BE2C (cell line): ENCODE data around the gene UQCC2.

Experiments
- DNase-seq: peaks from one replicate; pipeline ENCODE4 v3.0.0-alpha.2; 2020
- H3K27me3 ChIP-seq: fragments of 250-450 bp; sonication (Bioruptor Pico); 2 replicates; pipeline ENCODE4 v1.5.1; 2020; ENCODE audit warnings: mild to moderate bottlenecking
- H3K36me3 ChIP-seq: fragments of 250-450 bp; sonication (Bioruptor Pico); 2 replicates; pipeline ENCODE4 v1.5.1; 2020; ENCODE audit warnings: mild to moderate bottlenecking
- H3K4me1 ChIP-seq: fragments of 250-450 bp; sonication (Bioruptor Pico); 2 replicates; pipeline ENCODE4 v1.5.1; 2020
- H3K4me3 ChIP-seq: 2 replicates; pipeline ENCODE4 v1.5.1; 2011; ENCODE audit warnings: low read depth, low read length
- H3K9me3 ChIP-seq: fragments of 250-450 bp; sonication (Bioruptor Pico); 2 replicates; pipeline ENCODE4 v1.5.1; 2020
- TF ChIP-seq, protein P1 (sequence below): IDR thresholded peaks from 2 replicates; pipeline ENCODE4 v1.5.1; 2012; ENCODE audit warnings: mild to moderate bottlenecking, low read depth, low read length

The UQCC2 gene

DNA sequence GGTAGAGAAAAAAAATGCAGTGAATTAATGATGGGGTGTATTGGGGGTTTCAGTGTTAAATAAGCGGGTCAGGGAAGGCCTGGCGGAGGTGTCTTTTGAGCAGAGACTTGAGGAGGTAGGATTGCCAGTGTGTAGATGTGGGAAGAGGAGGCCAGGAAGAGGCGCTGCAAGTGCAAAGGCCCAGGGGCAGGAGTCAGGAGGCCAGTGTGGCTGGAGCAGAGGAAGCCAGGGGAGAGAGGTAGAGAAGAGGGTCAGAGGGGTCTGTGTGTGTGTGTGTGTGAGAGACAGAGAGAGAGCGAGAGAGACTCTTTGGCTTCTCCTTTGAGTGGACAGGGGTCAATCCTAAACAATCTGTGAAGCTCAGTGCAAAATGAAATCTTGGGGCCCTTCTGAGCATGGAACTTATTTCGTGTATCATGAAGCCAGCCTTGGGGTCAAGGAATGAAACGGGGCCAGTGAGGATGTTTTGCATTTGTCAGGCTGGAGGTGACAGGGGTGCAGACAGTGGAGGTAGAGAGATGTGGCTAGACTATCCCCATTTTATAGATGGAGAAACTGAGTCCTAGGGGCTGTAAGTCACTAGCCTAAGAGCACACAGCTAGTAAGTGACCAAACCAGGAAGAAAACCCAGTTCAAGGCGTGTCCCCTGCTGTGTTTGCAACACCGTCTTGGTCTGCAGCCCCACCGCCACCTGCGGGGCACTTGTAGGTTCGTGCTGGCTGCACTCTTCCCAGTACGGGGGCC lies 44.9 kb upstream of the UQCC2 start:
- H3K36me3 ChIP-seq = no peaks in the 10 kb centered on the region
- DNase-seq = no peak
- TF ChIP-seq, protein P1, sequence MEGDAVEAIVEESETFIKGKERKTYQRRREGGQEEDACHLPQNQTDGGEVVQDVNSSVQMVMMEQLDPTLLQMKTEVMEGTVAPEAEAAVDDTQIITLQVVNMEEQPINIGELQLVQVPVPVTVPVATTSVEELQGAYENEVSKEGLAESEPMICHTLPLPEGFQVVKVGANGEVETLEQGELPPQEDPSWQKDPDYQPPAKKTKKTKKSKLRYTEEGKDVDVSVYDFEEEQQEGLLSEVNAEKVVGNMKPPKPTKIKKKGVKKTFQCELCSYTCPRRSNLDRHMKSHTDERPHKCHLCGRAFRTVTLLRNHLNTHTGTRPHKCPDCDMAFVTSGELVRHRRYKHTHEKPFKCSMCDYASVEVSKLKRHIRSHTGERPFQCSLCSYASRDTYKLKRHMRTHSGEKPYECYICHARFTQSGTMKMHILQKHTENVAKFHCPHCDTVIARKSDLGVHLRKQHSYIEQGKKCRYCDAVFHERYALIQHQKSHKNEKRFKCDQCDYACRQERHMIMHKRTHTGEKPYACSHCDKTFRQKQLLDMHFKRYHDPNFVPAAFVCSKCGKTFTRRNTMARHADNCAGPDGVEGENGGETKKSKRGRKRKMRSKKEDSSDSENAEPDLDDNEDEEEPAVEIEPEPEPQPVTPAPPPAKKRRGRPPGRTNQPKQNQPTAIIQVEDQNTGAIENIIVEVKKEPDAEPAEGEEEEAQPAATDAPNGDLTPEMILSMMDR = no peak
- no peaks in the 10 kb centered on the region for H3K27me3 ChIP-seq
- H3K9me3 ChIP-seq = no peaks in the 10 kb centered on the region
- H3K4me3 ChIP-seq = no peak overlapping the region
- H3K4me1 ChIP-seq = peaks cover 13% of the 10 kb centered on the region

- H3K4me3 ChIP-seq = no peak overlapping the region
- peaks cover 15% of the 10 kb centered on the region for H3K4me1 ChIP-seq
- no peaks in the 10 kb centered on the region for H3K9me3 ChIP-seq
- TF ChIP-seq, protein P1 = no peak
- H3K27me3 ChIP-seq = no peaks in the 10 kb centered on the region
- no peaks in the 10 kb centered on the region for H3K36me3 ChIP-seq
- DNase-seq = peak; percentile 42
Measured at GRCh38 chr6:33755070-33755869, 43.8 kb upstream of the UQCC2 start.

DNA sequence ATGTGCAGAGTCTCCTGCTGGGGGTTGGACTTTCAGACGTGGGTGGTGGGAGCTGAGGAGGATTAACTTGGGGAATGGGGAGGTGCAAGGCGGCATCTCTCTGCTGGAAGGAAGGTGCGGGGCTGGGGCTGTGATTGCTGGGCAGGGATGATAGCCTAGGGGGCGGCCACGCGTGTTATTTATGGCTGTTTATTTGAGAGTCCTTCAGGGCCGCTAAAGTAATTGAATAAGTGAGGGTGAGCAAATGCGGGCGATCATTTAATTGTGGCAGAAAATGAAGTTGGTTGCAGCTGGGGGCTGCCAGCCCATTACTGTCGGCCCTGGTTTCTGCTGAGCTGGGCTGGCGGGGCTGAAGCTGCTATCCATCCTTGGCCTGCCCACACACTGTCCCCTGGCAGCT lies 42.7 kb upstream of the UQCC2 start:
- Histone ChIP-seq H3K4me1 (peaks cover 15% of the 10 kb centered on the region), H3K27me3 (no peaks in the 10 kb centered on the region), H3K9me3 (no peaks in the 10 kb centered on the region), H3K4me3 (no peak overlapping the region), H3K36me3 (no peaks in the 10 kb centered on the region)
- TF ChIP-seq, protein P1 = no peak
- DNase-seq = no peak

GRCh38 chr6:33752646-33753015 lies 41.1 kb upstream of the UQCC2 start:
- peaks cover 15% of the 10 kb centered on the region for H3K4me1 ChIP-seq
- DNase-seq = no peak

DNA sequence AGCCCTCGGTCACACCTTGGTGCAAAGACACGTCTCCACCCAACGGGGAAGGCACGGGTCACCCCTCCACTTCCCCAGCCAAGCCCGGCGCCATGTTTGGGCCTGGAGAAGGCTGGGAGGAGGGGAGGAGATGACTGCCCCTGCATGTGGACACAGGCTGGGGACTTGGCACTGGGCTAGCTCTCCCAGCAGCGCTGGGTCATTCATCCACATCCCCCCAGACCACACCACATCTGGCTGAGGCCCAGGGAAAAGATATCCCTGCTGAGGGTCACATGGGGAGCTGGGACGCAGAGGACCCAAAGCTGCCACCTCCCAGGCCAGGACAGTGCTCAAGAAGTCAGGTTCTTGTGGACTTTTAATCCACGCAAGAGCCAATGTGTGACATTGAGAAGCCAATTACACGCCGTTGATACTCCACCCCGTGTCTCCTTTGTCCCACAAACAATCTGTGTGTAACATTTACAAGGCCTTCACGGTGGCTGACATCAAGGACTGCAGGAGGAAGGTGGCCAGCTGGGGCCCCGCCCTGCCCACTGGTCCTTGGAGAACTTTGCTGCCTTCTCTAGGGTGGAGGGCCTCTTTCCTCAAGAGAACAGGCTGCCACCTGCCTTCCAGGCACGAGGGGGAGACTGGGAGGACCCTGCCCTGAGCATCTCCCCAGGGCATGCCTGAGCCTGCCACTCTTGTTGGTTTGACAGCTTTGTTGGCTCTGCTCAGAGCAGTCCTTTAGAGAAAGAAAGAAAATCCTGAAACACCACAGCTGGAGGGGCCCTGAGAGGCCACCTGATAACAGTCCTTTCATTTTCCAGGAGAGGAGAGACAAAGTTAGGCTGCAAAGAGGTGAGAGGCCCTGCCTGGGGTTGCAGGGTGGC lies 40.5 kb upstream of the UQCC2 start:
- DNase-seq = no peak
- no peaks in the 10 kb centered on the region for H3K27me3 ChIP-seq
- peaks cover 15% of the 10 kb centered on the region for H3K4me1 ChIP-seq
- TF ChIP-seq, protein P1 = no peak
- H3K9me3 ChIP-seq = no peaks in the 10 kb centered on the region
- H3K36me3 ChIP-seq = no peaks in the 10 kb centered on the region
- no peak overlapping the region for H3K4me3 ChIP-seq

More at GRCh38 chr6:33752646-33753015, 41.1 kb upstream of the UQCC2 start:
- H3K9me3 ChIP-seq = no peaks in the 10 kb centered on the region
- TF ChIP-seq, protein P1 = no peak
- H3K36me3 ChIP-seq = no peaks in the 10 kb centered on the region
- no peaks in the 10 kb centered on the region for H3K27me3 ChIP-seq
- H3K4me3 ChIP-seq = no peak overlapping the region
